Panc1 (cell line): ENCODE data around the gene LPAR3. TPM values are rescaled to one million over a fixed set of nuclear protein-coding genes. Genes with fewer than 3 reads are reported as not detected.
"Not testable (repeated sequence)": the region's sequence is repeated elsewhere in the genome, so short reads cannot be mapped to it uniquely, and the experiment has no call there.

Experiments
- ATAC-seq: fragments of 200-7000 bp; cut with Tn5 transposase; 2 replicates; pipeline ENCODE4 v1.9.1; 2020; ENCODE audit warnings: mild to moderate bottlenecking, moderate library complexity
- BruUV-seq: library from RNA; stranded (reverse); fragments of 400-500 nt; replicated peaks from 2 replicates; lab custom pipeline; 2021; lab: Mats Ljungman, UMichigan
- CTCF ChIA-PET: fragments of 300-600 bp; sonication (Branson Sonifier 250); formaldehyde crosslinking; loops from one replicate; lab custom pipeline; 2022; ENCODE audit warnings: antibody characterized with exemption; lab: Charles Lee
- POLR2A ChIA-PET: fragments of 300-600 bp; sonication (Branson Sonifier 250); formaldehyde crosslinking; loops from one replicate; lab custom pipeline; 2022; ENCODE audit warnings: antibody characterized with exemption; lab: Charles Lee
- DNase-seq: peaks from one replicate; pipeline ENCODE4 v3.0.0-alpha.2; 2010; ENCODE audit warnings: low read depth, low spot score
- H3K27ac ChIP-seq: 2 replicates; pipeline ENCODE4 v1.5.1; 2011; ENCODE audit warnings: mild to moderate bottlenecking, low read length, inconsistent platforms
- H3K27me3 ChIP-seq: fragments of 200-500 bp; sonication (Bioruptor generic); 2 replicates; pipeline ENCODE4 v1.6.0; 2014; ENCODE audit warnings: low read length, inconsistent platforms; ENCODE audit not compliant: control insufficient read depth, insufficient read depth
- H3K36me3 ChIP-seq: fragments of 200-500 bp; sonication (Bioruptor generic); 2 replicates; pipeline ENCODE4 v1.5.1; 2014; ENCODE audit warnings: inconsistent platforms, mild to moderate bottlenecking, low read length, moderate library complexity; ENCODE audit not compliant: control insufficient read depth, insufficient read depth
- H3K4me1 ChIP-seq: 2 replicates; pipeline ENCODE4 v1.5.1; 2011; ENCODE audit warnings: inconsistent platforms, mild to moderate bottlenecking, low read length, moderate library complexity; ENCODE audit not compliant: control insufficient read depth, insufficient read depth
- H3K4me3 ChIP-seq, 2 experiments: 2 replicates each; pipeline ENCODE4 v1.5.1; 2011 to 2012; ENCODE audit warnings: low read depth in 2 of 2, low read length in 2 of 2, mild to moderate bottlenecking in 2 of 2, inconsistent platforms in 1 of 2, moderate library complexity in 1 of 2
- H3K9me3 ChIP-seq: fragments of 200-500 bp; sonication (Bioruptor generic); 2 replicates; pipeline ENCODE4 v1.5.1; 2014; ENCODE audit warnings: low read depth, mild to moderate bottlenecking, inconsistent platforms, low read length, moderate library complexity; ENCODE audit not compliant: control insufficient read depth, insufficient read depth
- POLR2AphosphoS5 ChIP-seq: IDR thresholded peaks from 2 replicates; pipeline ENCODE4 v1.6.1; 2012; ENCODE audit warnings: mild to moderate bottlenecking, low read depth, low read length, moderate library complexity
- SIN3A ChIP-seq: IDR thresholded peaks from 2 replicates; pipeline ENCODE4 v1.6.1; 2012; ENCODE audit warnings: low read depth, mild to moderate bottlenecking, low read length, moderate library complexity, borderline replicate concordance; ENCODE audit not compliant: insufficient read depth
- TCF7L2 ChIP-seq: IDR thresholded peaks from 2 replicates; pipeline ENCODE4 v1.6.1; 2011; ENCODE audit warnings: mild to moderate bottlenecking, low read depth, low read length, inconsistent platforms
- in situ Hi-C: cut with HindIII; loops from 2 replicates; pipeline ENCODE4 v1.10.0; 2016; ENCODE audit warnings: low sequenced_read_pairs, low pct_unique_long_range_greater_than_20kb
- intact Hi-C: fragments of 100-400 bp; cut with micrococcal nuclease; formaldehyde crosslinking; loops from one replicate; pipeline ENCODE4 v1.10.0; 2022; ENCODE audit not compliant: unreplicated experiment
- total RNA-seq: library from RNA; stranded (reverse); gene quantifications from one replicate; pipeline ENCODE4 v1.2.1, GENCODE V29; 2021; ENCODE audit not compliant: unreplicated experiment
- TF ChIP-seq, protein P1 (sequence below): fragments of 450-650 bp; IDR thresholded peaks from 2 replicates; pipeline ENCODE4 v1.5.1; 2017; ENCODE audit warnings: mild to moderate bottlenecking
- TF ChIP-seq, protein P2 (sequence below), 2 experiments: IDR thresholded peaks; 2 replicates each; pipeline ENCODE4 v1.6.1; 2011 to 2012; ENCODE audit warnings: low read depth in 2 of 2, control low read depth in 1 of 2, low read length in 1 of 2, mild to moderate bottlenecking in 1 of 2, moderate library complexity in 1 of 2; ENCODE audit not compliant: insufficient read depth in 1 of 2

Gene LPAR3
- total RNA-seq, 1 experiment from 2014 or later: 6.3 TPM

DNA sequence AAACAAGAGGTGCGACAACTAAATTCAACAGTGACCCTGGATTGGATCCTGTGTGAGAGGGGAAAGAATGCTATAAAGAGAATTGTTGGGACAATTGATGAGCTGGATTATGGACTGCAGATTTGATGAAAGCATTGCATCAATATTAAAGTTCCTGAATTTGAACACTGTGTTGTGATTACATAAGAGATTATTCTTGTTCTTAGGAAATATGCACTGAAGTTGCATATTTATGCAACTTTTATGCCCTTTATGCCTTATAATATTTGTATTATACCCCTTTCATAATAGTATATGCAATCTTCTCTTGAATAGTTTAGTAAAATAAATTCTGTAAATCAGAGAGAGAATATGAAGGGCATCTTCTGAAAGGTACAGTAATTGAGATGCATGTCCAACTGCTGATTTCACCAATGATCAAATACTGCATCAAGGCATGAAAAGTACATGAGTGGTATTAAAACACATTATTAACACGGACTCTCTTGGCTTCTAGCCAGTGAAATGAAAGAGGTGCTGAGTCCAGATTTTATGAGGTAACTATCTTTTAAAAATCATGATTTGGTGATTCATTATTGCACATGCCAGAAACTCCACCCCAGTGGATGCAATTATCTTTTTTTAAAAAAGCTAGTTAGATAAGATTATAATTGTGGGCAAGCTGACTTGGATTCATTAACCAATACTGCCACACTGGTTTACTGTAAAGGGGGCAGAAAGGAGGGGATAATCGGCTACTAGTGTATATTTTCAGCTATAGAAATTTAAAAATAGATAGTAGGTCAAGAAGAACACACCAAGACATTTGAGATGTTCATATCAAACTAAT lies 19.9 kb upstream of the LPAR3 start:
- intact Hi-C loops: no loop called here
- TF ChIP-seq, protein P1, sequence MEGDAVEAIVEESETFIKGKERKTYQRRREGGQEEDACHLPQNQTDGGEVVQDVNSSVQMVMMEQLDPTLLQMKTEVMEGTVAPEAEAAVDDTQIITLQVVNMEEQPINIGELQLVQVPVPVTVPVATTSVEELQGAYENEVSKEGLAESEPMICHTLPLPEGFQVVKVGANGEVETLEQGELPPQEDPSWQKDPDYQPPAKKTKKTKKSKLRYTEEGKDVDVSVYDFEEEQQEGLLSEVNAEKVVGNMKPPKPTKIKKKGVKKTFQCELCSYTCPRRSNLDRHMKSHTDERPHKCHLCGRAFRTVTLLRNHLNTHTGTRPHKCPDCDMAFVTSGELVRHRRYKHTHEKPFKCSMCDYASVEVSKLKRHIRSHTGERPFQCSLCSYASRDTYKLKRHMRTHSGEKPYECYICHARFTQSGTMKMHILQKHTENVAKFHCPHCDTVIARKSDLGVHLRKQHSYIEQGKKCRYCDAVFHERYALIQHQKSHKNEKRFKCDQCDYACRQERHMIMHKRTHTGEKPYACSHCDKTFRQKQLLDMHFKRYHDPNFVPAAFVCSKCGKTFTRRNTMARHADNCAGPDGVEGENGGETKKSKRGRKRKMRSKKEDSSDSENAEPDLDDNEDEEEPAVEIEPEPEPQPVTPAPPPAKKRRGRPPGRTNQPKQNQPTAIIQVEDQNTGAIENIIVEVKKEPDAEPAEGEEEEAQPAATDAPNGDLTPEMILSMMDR: no peak
- no peak for TF ChIP-seq SIN3A
- TF ChIP-seq, protein P2, sequence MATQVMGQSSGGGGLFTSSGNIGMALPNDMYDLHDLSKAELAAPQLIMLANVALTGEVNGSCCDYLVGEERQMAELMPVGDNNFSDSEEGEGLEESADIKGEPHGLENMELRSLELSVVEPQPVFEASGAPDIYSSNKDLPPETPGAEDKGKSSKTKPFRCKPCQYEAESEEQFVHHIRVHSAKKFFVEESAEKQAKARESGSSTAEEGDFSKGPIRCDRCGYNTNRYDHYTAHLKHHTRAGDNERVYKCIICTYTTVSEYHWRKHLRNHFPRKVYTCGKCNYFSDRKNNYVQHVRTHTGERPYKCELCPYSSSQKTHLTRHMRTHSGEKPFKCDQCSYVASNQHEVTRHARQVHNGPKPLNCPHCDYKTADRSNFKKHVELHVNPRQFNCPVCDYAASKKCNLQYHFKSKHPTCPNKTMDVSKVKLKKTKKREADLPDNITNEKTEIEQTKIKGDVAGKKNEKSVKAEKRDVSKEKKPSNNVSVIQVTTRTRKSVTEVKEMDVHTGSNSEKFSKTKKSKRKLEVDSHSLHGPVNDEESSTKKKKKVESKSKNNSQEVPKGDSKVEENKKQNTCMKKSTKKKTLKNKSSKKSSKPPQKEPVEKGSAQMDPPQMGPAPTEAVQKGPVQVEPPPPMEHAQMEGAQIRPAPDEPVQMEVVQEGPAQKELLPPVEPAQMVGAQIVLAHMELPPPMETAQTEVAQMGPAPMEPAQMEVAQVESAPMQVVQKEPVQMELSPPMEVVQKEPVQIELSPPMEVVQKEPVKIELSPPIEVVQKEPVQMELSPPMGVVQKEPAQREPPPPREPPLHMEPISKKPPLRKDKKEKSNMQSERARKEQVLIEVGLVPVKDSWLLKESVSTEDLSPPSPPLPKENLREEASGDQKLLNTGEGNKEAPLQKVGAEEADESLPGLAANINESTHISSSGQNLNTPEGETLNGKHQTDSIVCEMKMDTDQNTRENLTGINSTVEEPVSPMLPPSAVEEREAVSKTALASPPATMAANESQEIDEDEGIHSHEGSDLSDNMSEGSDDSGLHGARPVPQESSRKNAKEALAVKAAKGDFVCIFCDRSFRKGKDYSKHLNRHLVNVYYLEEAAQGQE (IDR thresholded peaks at IDR 0.05; ENCODE audit: insufficient read depth in 1 of 2, low read depth in 2 of 2, low read length in 1 of 2): no peak
- TF ChIP-seq POLR2AphosphoS5: no peak
- no peak for TF ChIP-seq TCF7L2
- DNase-seq: no peak
- Histone ChIP-seq H3K4me1 (no peaks in the 10 kb centered on the region), H3K27ac (no peak overlapping the region), H3K9me3 (no peaks in the 10 kb centered on the region), H3K4me3 (no peak overlapping the region), H3K36me3 (no peaks in the 10 kb centered on the region), H3K27me3 (peaks cover 15% of the 10 kb centered on the region)
- ChIA-PET CTCF (no interaction called here), POLR2A (interaction anchor here (0.5 kb wide), 1 partner anchor 11 kb away, joined by 5 read pairs; no protein-coding TSS in a partner anchor)
- BruUV-seq: no TSS peak
- no peak for ATAC-seq
- in situ Hi-C loops: no loop called here

DNA sequence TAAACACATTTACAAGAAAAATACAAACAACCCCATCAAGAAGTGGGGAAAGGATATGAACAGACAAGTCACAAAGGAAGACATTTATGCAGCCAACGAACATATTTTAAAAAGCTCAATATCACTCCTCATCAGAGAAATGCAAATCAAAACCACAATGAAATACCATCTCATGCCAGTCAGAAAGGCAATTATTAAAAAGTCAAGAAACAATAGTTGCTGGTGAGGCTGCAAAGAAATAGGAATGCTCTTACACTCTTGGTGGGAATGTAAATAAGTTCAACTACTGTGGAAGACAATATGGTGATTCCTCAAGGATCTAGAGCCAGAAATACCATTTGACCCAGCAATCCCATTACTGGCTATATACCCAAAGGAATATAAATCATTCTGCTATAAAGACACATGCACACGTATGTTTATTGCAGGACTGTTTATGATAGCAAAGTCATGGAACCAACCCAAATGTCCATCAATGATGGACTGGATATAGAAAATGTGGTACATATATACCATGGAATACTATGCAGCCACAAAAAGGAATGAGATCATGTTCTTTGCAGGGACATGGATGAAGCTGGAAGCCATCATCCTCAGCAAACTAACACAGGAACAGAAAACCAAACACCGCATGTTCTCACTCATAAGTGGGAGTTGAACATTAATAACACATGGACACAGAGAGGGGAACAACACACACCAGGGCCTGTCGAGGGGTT lies 15.9 kb upstream of the LPAR3 start:
- ATAC-seq, BruUV-seq, CTCF ChIA-PET, H3K36me3 ChIP-seq, H3K27ac ChIP-seq, H3K9me3 ChIP-seq, H3K4me3 ChIP-seq, DNase-seq, intact Hi-C loops, in situ Hi-C loops, H3K4me1 ChIP-seq: not testable (repeated sequence)
- POLR2A ChIA-PET: interaction anchor here (0.7 kb wide), 1 partner anchor 369 kb away, joined by 6 read pairs; no protein-coding TSS in a partner anchor
- H3K27me3 ChIP-seq: peaks cover 19% of the 10 kb centered on the region
